ENCODE measurements around the gene PGAP2. TPM values are rescaled to one million over a fixed set of nuclear protein-coding genes. Genes with fewer than 3 reads are reported as not detected.

Gene PGAP2
- 10.7 and 11.0 TPM in 2 replicates for total RNA-seq

DNA sequence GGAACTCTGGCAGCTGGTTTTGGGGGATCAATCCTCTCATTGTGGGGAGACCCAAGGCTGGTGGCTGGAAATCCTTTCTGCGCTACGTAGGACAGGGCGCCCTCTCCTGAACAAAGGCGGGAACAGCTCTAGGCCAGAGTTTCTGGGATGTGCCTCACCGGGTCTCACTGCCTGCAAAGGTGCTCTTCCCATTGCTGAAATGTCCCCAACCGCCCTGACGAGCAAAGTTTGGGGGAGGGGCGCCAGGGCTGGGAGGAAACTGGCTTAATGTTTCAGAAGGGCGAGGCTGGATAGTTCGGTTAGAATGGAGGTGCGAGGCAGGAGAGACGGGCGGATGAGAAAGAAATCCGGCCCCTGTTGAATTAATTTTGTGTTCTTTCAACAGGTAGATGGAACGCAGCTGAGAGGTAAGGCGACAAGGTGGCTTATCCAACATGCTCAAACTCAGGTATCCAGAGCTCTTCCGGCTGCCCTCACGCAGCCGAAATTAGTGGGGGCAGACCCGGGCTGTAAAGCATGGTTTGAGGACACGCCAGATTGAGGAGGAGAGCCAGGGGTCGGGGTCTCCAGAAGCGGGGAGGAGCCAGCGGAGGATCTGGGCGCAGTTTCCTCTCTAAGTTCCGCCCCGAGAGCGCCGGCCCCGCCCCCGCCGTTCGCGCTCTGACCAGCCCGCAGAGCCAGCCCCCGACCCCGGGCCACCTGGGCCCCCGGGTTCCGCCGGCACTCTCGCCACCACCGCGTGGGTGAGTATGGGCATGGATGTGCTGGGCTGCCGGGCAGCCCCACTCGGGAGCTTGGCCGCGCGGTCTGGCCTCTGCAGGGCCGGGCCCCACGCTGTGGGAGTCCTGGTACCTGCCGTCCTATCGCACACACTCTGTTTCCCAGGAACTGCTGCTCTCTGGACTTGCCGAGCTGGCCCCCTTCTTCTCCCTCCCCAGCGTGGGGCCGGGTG is at the start of gene PGAP2:
Gene PGAP2, plus strand, starts transcription at position 652 of the 952 bp plus-strand sequence. CDS start 2,700 bp downstream, outside the sequence.

DNA sequence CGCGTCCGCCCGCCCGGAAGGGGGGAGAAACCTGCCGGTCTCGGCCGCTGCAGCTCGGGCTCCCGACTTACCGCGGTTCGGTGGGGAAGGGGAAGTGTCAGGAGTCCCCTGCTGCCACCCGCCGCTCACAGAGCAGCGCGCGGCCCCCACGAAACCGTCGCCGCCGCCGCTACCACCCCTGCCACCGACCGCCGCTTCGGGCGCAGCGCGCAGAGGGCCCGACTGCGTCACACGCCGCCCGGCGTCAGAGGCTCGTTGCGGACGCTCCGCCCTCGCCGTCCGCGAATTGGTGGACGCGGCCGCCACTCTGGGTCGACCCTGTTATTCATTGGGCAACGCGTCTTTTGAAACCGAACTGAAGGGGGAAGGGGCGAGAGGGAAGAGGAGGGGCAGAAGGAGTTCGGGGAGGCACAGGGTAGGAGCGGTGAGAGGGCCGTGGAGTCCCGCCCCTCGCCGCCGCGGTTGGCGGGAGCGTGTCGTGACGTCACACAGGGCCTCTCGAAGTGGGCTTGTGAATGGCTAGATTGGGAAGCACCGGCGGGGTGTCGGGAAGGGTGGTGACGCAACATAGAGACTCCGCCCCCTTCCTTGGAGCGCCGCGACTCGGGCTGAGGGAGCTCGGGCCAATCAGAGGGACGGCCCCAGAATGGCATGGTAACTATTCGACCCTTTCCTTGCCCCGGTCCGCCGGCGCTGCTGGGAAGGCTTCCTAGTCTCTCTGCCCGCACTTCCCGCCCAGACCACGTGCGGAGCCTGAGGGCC is 10.8 kb upstream of the PGAP2 start, which contains the start of gene NUP98:
Gene NUP98, minus strand, starts transcription at position 226 of the 762 bp plus-strand sequence. CDS start 15,437 bp downstream, outside the sequence.

DNA sequence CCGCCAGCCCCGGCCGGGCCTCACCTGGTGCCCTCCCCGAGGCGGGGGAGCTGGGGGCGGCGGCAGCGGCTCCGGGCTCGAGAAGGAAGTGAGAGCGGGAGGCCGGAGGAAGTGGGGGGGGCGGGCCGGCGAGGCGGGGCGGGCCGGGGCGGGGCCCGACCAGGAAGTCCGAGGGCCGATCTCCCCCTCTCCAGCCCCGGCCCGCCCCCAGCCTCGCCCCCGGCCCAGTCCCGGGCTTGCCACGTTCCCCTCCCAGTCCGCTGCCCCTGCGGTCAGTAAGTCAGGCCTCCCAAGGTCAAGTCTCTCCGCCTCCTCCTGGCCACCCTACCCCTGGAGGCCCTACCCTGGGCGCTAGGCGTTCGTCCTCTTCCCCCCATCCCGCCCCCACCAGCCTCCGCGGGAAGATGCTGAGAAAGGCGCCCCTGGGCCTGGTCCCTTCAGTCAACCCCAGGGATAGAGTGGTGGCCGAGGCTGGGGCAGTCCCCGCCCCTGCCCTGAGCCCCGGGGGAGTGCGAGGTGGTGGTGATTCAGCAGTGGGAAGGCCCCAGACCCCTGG is 32.6 kb downstream of the PGAP2 start, which contains the start of gene RHOG:
Gene RHOG, minus strand, starts transcription at position 90 of the 556 bp plus-strand sequence. CDS start 12,821 bp downstream, outside the sequence.

DNA sequence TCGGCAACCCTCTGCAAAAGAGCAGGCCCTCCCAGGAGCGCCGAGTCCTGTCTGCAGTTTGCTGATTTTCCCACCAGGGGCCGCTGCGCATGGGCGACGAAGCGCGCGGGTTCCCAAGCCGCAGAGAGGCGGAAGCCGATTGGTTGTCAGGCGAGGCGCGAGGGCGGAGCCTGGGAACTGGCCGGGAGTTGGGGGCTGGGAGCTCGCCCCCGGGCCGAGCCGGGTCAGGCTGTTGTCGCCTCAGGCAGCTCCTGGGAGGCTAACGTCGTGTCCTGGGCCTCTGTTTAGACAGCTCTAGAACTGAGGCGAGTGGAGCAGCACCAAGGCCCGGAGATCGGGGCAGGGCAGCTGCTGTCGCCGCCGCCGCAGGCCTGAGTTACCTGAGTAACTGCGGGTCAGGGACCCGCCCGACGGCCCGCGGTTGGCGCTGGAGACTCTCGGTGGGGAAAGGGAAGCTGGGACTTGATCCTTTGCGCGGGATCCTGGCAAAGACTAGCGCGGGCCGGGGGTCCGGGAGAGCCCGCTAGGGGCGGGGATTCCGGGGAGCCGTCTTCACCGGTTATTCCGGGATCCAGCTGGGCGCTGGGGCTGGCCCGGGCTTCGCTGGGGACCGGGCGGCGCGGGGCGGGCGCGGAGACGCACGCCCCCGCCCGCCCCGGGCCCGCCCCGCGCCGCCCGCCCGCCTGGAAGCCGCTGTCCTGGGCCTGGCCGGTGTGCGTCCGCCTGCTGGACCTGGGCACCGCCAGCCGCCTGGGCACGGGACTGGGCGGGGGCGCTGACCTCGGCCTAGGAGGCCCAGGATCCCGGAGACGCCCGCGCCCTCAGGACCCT is 46.8 kb downstream of the PGAP2 start, which contains the start of gene STIM1:
Gene STIM1, plus strand, starts transcription at position 688 of the 831 bp plus-strand sequence. CDS start 607 bp downstream, outside the sequence.

Small RNA genes within 50 kb of the gene (small RNA-seq; reads per million reads assigned to genes)
- not detected for gene RNU7-50P (ENCODE audit: low replicate concordance)

Other genes with a start within 250 kb of the PGAP2 start
- gene ART5, start 166.6 kb upstream of the PGAP2 start, total RNA-seq = 0.14 and 0.22 TPM in 2 replicates
- gene ART1, start 163.4 kb upstream of the PGAP2 start, total RNA-seq = not detected in 2 replicates
- gene CHRNA10, start 137.2 kb upstream of the PGAP2 start, total RNA-seq = 0.66 and 1.1 TPM in 2 replicates
- gene NUP98, start 11.0 kb upstream of the PGAP2 start, total RNA-seq = 71.6 and 213 TPM in 2 replicates
- gene RHOG, start 32.4 kb downstream of the PGAP2 start, total RNA-seq = 18.2 and 28.2 TPM in 2 replicates
- gene STIM1, start 47.1 kb downstream of the PGAP2 start, total RNA-seq = 23.0 and 45.3 TPM in 2 replicates

All from placental pericyte (primary cell).